HG02870 (cell line): ENCODE results near the gene CABCOCO1.

ENCODE experiments used
- ATAC-seq: cut with Tn5 transposase; IDR thresholded peaks from one replicate; pipeline ENCODE4 v1.9.1; 2021; ENCODE audit warnings: mild to moderate bottlenecking, moderate library complexity; ENCODE audit not compliant: unreplicated experiment

Gene CABCOCO1

DNA sequence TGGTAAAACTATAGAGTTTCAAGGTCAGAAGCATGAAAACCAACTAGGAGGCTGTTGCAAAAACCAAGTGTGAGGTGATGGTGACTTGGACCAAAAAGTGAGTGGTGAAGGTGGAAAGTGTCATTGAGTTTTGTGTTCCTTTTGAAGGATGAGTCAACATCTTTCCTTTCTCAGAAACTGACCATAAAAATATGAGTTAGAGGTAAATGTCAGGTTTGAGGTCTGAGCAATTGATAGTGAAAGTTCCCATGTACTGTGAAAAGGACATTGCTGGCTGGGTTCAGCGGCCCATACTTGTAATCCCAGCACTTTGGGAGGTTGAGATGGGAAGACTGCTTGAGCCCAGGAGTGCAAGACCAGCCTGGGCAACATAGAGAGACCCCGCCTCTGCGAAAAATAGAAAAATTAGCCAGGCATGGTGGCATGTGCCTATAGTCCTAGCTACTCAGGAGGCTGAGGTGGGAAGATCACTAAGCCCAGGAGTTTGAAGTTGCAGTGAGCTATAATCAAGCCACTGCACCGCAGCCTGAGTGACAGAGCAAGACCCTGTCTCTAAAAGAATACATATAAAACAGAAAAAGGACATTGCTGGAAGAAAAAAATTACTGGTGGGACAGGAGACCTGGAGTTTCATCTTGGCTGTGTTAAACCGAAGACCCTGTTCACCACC, 149.5 kb downstream of the CABCOCO1 start:
- ATAC-seq, result peak; percentile 65

- no peak for ATAC-seq
Observed at GRCh38 chr10:61812920-61813319, 150.2 kb downstream of the CABCOCO1 start.

GRCh38 chr10:61814160-61814559, 151.4 kb downstream of the CABCOCO1 start:
- no peak for ATAC-seq

DNA sequence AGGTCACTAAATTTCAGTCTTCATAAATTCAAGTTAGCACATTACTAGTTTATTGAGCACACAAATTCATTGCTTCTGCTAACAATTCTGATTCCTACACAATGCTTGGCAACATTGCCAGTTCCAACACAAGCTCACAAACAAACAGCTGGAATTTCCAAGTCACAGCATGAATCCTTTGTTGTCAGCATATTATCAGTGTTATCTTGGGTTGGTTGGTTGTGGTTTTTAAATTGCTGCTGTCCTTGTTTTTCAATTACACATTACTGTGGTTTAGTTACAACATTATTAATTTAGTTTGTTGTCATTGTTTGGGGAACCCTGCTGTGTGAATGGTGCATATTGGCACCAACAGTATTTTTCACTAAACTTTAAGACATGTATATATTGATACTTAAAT, 152.8 kb downstream of the CABCOCO1 start:
- no peak for ATAC-seq
